PC-3 (cell line): ENCODE data around the gene SOX5.

Experiments
- EZH2 ChIP-seq: fragments of 300-600 bp; sonication (generic); IDR thresholded peaks from one replicate; pipeline ENCODE4 v1.6.1; 2017; ENCODE audit warnings: antibody characterized with exemption, mild to moderate bottlenecking, low read length; ENCODE audit not compliant: unreplicated experiment
- TF ChIP-seq, protein P1 (sequence below): fragments of 300-600 bp; sonication (generic); conservative IDR thresholded peaks from 2 replicates; pipeline ENCODE4 v1.5.1; 2017; ENCODE audit warnings: antibody characterized with exemption, low read depth, mild to moderate bottlenecking, low read length

GRCh38 chr12:23884909-23885308 lies 64.6 kb downstream of the SOX5 start:
- TF ChIP-seq, protein P1, sequence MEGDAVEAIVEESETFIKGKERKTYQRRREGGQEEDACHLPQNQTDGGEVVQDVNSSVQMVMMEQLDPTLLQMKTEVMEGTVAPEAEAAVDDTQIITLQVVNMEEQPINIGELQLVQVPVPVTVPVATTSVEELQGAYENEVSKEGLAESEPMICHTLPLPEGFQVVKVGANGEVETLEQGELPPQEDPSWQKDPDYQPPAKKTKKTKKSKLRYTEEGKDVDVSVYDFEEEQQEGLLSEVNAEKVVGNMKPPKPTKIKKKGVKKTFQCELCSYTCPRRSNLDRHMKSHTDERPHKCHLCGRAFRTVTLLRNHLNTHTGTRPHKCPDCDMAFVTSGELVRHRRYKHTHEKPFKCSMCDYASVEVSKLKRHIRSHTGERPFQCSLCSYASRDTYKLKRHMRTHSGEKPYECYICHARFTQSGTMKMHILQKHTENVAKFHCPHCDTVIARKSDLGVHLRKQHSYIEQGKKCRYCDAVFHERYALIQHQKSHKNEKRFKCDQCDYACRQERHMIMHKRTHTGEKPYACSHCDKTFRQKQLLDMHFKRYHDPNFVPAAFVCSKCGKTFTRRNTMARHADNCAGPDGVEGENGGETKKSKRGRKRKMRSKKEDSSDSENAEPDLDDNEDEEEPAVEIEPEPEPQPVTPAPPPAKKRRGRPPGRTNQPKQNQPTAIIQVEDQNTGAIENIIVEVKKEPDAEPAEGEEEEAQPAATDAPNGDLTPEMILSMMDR: no peak
- TF ChIP-seq EZH2: no peak
